ENCODE data around the gene TMEM63A. TPM values are rescaled to one million over a fixed set of nuclear protein-coding genes. Genes with fewer than 3 reads are reported as not detected.

Gene TMEM63A
- total RNA-seq, 2 donors from 2014 or later: 16.0 to 19.0 TPM

- H3K36me3 ChIP-seq: no peaks in the 10 kb centered on the region
- H3K9me3 ChIP-seq: no peaks in the 10 kb centered on the region
- DNase-seq (ENCODE audit: low spot score): no peak
- no peak for TF ChIP-seq CTCF (IDR thresholded peaks at IDR 0.05)
- no peak overlapping the region for H3K27ac ChIP-seq
- no peaks in the 10 kb centered on the region for H3K4me1 ChIP-seq
- no peaks in the 10 kb centered on the region for H3K27me3 ChIP-seq
- no peak overlapping the region for H3K4me3 ChIP-seq
These were observed 14.3 kb upstream of the TMEM63A start for GRCh38 chr1:225896494-225896893.

- no peaks in the 10 kb centered on the region for H3K36me3 ChIP-seq
- DNase-seq (ENCODE audit: low spot score): no peak
- H3K9me3 ChIP-seq: no peaks in the 10 kb centered on the region
- H3K4me1 ChIP-seq: peaks cover 0 to 7% of the 10 kb centered on the region in 2 donors
- no peak for TF ChIP-seq CTCF (IDR thresholded peaks at IDR 0.05)
- no peaks in the 10 kb centered on the region for H3K27me3 ChIP-seq
- no peak overlapping the region for H3K4me3 ChIP-seq
- no peak overlapping the region for H3K27ac ChIP-seq
These were observed 10.1 kb upstream of the TMEM63A start for GRCh38 chr1:225892307-225892706.

GRCh38 chr1:225891229-225891972, 9.2 kb upstream of the TMEM63A start:
- H3K9me3 ChIP-seq: no peaks in the 10 kb centered on the region
- no peak overlapping the region for H3K27ac ChIP-seq
- peaks cover 0 to 7% of the 10 kb centered on the region in 2 donors for H3K4me1 ChIP-seq
- H3K4me3 ChIP-seq: no peak overlapping the region
- no peak for TF ChIP-seq CTCF (IDR thresholded peaks at IDR 0.05)
- no peaks in the 10 kb centered on the region for H3K27me3 ChIP-seq
- H3K36me3 ChIP-seq: no peaks in the 10 kb centered on the region
- DNase-seq (ENCODE audit: low spot score): no peak

GRCh38 chr1:225890346-225891228, 8.4 kb upstream of the TMEM63A start:
- DNase-seq (ENCODE audit: low spot score): no peak
- H3K4me3 ChIP-seq: no peak overlapping the region
- no peaks in the 10 kb centered on the region for H3K36me3 ChIP-seq
- TF ChIP-seq CTCF (IDR thresholded peaks at IDR 0.05): no peak
- no peaks in the 10 kb centered on the region for H3K9me3 ChIP-seq
- no peak overlapping the region for H3K27ac ChIP-seq
- H3K27me3 ChIP-seq: no peaks in the 10 kb centered on the region
- peaks cover 0 to 7% of the 10 kb centered on the region in 2 donors for H3K4me1 ChIP-seq

GRCh38 chr1:225889743-225890142, 7.6 kb upstream of the TMEM63A start:
- TF ChIP-seq CTCF (IDR thresholded peaks at IDR 0.05): no peak
- DNase-seq (ENCODE audit: low spot score): no peak
- Histone ChIP-seq H3K27ac (no peak overlapping the region), H3K27me3 (no peaks in the 10 kb centered on the region), H3K36me3 (no peaks in the 10 kb centered on the region), H3K9me3 (no peaks in the 10 kb centered on the region), H3K4me1 (peaks cover 0 to 7% of the 10 kb centered on the region in 2 donors), H3K4me3 (no peak overlapping the region)
